K562 (cell line): ENCODE data around the gene S100P. TPM values are rescaled to one million over a fixed set of nuclear protein-coding genes. Genes with fewer than 3 reads are reported as not detected.

ENCODE experiments used
- CHD4 ChIP-seq: fragments of 200-600 bp; sonication (generic); IDR thresholded peaks from 3 replicates; pipeline ENCODE4 v1.6.1; 2012; ENCODE audit warnings: low read depth, mild to moderate bottlenecking, mixed read lengths, low read length, inconsistent platforms; ENCODE audit not compliant: insufficient read depth, insufficient replicate concordance, poor library complexity, severe bottlenecking
- E2F6 ChIP-seq, 2 experiments: IDR thresholded peaks; 2 replicates each; pipeline ENCODE4 v1.6.1; 2011; ENCODE audit warnings: borderline replicate concordance in 1 of 2, control low read depth in 1 of 2, low read depth in 1 of 2, low read length in 1 of 2, mild to moderate bottlenecking in 1 of 2, mixed read lengths in 1 of 2, moderate library complexity in 1 of 2; ENCODE audit not compliant: insufficient read depth in 1 of 2, insufficient read length in 1 of 2, poor library complexity in 1 of 2, severe bottlenecking in 1 of 2; ENCODE audit errors: extremely low read depth in 1 of 2
- ELF1 ChIP-seq: fragments of 200-800 bp; sonication (Bioruptor generic); IDR thresholded peaks from 2 replicates; pipeline ENCODE4 v1.6.1; 2016; ENCODE audit warnings: missing genetic modification characterization, missing compliant biosample characterization
- ELF2 ChIP-seq: fragments of 250-450 bp; sonication (Bioruptor Pico); IDR thresholded peaks from 2 replicates; pipeline ENCODE4 v1.5.0; 2021; ENCODE audit warnings: mild to moderate bottlenecking
- FOXJ2 ChIP-seq: fragments of 200-800 bp; sonication (Bioruptor generic); IDR thresholded peaks from 2 replicates; pipeline ENCODE4 v1.6.1; 2016; ENCODE audit warnings: missing genetic modification characterization, missing compliant biosample characterization
- GATAD2A ChIP-seq: fragments of 450-650 bp; IDR thresholded peaks from 2 replicates; pipeline ENCODE4 v1.6.1; 2017
- KLF16 ChIP-seq: IDR thresholded peaks from 2 replicates; pipeline ENCODE4 v1.6.1; 2016; ENCODE audit warnings: antibody characterized with exemption
- MAFG ChIP-seq: fragments of 450-650 bp; conservative IDR thresholded peaks from 2 replicates; pipeline ENCODE4 v1.6.1; 2016; ENCODE audit warnings: missing genetic modification characterization, missing compliant biosample characterization
- MYBL2 ChIP-seq, 2 experiments: fragments of 450-650 bp in 1 of 2; sonication (generic) in 1 of 2; formaldehyde crosslinking in 1 of 2; IDR thresholded peaks; 2 replicates each; pipeline versions ENCODE4 v1.6.1 to v1.8.1; 2017 to 2022; ENCODE audit warnings: borderline replicate concordance in 1 of 2, inconsistent platforms in 1 of 2, low read depth in 1 of 2, mild to moderate bottlenecking in 1 of 2, missing genetic modification reagents in 1 of 2, moderate library complexity in 1 of 2
- NR3C1 ChIP-seq: sonication (generic); formaldehyde crosslinking; IDR thresholded peaks from 2 replicates; pipeline ENCODE4 v1.8.1; 2022; ENCODE audit warnings: missing genetic modification reagents
- PHF21A ChIP-seq: fragments of 450-650 bp; IDR thresholded peaks from 2 replicates; pipeline ENCODE4 v1.6.1; 2017; ENCODE audit warnings: low read depth, borderline replicate concordance
- PTRF ChIP-seq: fragments of 450-650 bp; IDR thresholded peaks from 2 replicates; pipeline ENCODE4 v1.6.1; 2016; ENCODE audit warnings: mild to moderate bottlenecking, missing genetic modification characterization, missing compliant biosample characterization
- RAD21 ChIP-seq, 2 experiments: fragments of 250-450 bp in 1 of 2; fragments of 450-650 bp in 1 of 2; sonication (Bioruptor Pico) in 1 of 2; formaldehyde crosslinking in 1 of 2; IDR thresholded peaks in 1 of 2; conservative IDR thresholded peaks in 1 of 2; 2 replicates each; pipeline versions ENCODE4 v1.4.0 to v1.8.0; 2020 to 2022; ENCODE audit warnings: mild to moderate bottlenecking in 2 of 2, moderate library complexity in 1 of 2
- RBFOX2 ChIP-seq: fragments of 200-400 bp; formaldehyde crosslinking; IDR thresholded peaks from 2 replicates; pipeline ENCODE4 v1.6.1; 2017; ENCODE audit warnings: low read depth, mild to moderate bottlenecking, low read length, moderate library complexity
- RFX1 ChIP-seq: fragments of 450-650 bp; IDR thresholded peaks from 2 replicates; pipeline ENCODE4 v1.6.1; 2016; ENCODE audit warnings: mild to moderate bottlenecking, moderate library complexity
- TAL1 ChIP-seq: fragments of 450-650 bp; IDR thresholded peaks from 2 replicates; pipeline ENCODE4 v1.6.1; 2016; ENCODE audit warnings: mild to moderate bottlenecking
- TCF15 ChIP-seq: fragments of 250-450 bp; sonication (Bioruptor Pico); IDR thresholded peaks from 2 replicates; pipeline ENCODE4 v1.8.0; 2022; ENCODE audit warnings: moderate library complexity, mild to moderate bottlenecking, inconsistent platforms
- THRAP3 ChIP-seq: fragments of 450-650 bp; IDR thresholded peaks from 2 replicates; pipeline ENCODE4 v1.6.1; 2016; ENCODE audit warnings: mild to moderate bottlenecking, inconsistent platforms, borderline replicate concordance
- ZBTB12 ChIP-seq: fragments of 250-450 bp; sonication (Bioruptor Pico); IDR thresholded peaks from 2 replicates; pipeline ENCODE4 v1.4.0; 2020
- ZKSCAN3 ChIP-seq: fragments of 250-450 bp; sonication (Bioruptor Pico); IDR thresholded peaks from 2 replicates; pipeline ENCODE4 v1.4.0; 2020
- ZNF239 ChIP-seq: fragments of 250-450 bp; sonication (Bioruptor Pico); IDR thresholded peaks from 2 replicates; pipeline ENCODE4 v1.4.0; 2020; ENCODE audit warnings: mild to moderate bottlenecking
- ZNF24 ChIP-seq: fragments of 450-650 bp; IDR thresholded peaks from 2 replicates; pipeline ENCODE4 v1.6.1; 2016
- ZNF431 ChIP-seq: sonication (generic); formaldehyde crosslinking; IDR thresholded peaks from 2 replicates; pipeline ENCODE4 v1.8.0; 2022; ENCODE audit warnings: mild to moderate bottlenecking, missing genetic modification reagents
- ZNF740 ChIP-seq, 3 experiments: fragments of 200-800 bp in 1 of 3; sonication (Bioruptor generic) in 1 of 3; sonication (generic) in 1 of 3; formaldehyde crosslinking in 1 of 3; IDR thresholded peaks; 2 replicates each; pipeline versions ENCODE4 v1.6.1 to v1.8.0; 2016 to 2022; ENCODE audit warnings: mild to moderate bottlenecking in 2 of 3, missing compliant biosample characterization in 2 of 3, missing genetic modification characterization in 2 of 3, missing genetic modification reagents in 1 of 3
- ZNF766 ChIP-seq: fragments of 200-800 bp; sonication (Bioruptor generic); conservative IDR thresholded peaks from 2 replicates; pipeline ENCODE4 v1.6.1; 2016; ENCODE audit warnings: missing genetic modification characterization, missing compliant biosample characterization
- polyA plus RNA-seq, 8 experiments: library from polyadenylated mRNA; depleted of rRNA in 4 of 8; stranded (reverse) in 5 of 8; unstranded in 3 of 8; fragments of >200 nt; fragmentation: Nextera tagmentation in 2 of 8; fragmentation: Illumina TruSeq in 1 of 8; extraction: Ambion mirVana in 2 of 8; extraction: Trizol in 1 of 8; gene quantifications; 2 replicates each; pipeline versions ENCODE4 v1.2.1 to v1.2.3, GENCODE V29; 2011 to 2014; ENCODE audit warnings: inconsistent platforms in 1 of 8, missing spikeins in 1 of 8
- total RNA-seq, 7 experiments: library from RNA; depleted of rRNA in 6 of 7; stranded (reverse); fragments of >200 nt in 6 of 7; fragmentation: Illumina TruSeq in 2 of 7; extraction: Trizol in 2 of 7; gene quantifications; 2 replicates each; pipeline versions ENCODE4 v1.2.1 to v1.2.3, GENCODE V29; 2011 to 2021; ENCODE audit warnings: low replicate concordance in 1 of 7

Gene S100P
- total and polyA plus RNA-seq, 9 of the 15 experiments (the other 6 are each of a cell fraction or from before 2014, with no cell fraction given): 4.1 to 23.8 (median 7.5) TPM

- no peak for TF ChIP-seq ZBTB12 (CRISPR knock-in tag)
- no peak for TF ChIP-seq RBFOX2
- TF ChIP-seq FOXJ2 (tag): no peak
- TF ChIP-seq THRAP3: no peak
- TF ChIP-seq TCF15 (CRISPR knock-in tag): no peak
- no peak for TF ChIP-seq TAL1
- TF ChIP-seq CHD4: no peak
- peak in 1 of 2 experiments; percentile 61; a peak in 3 of 4 replicates for TF ChIP-seq RAD21 (CRISPR knock-in tag; conservative IDR thresholded peaks at IDR 0.05 in 1 of 2, IDR thresholded peaks at IDR 0.05 in 1 of 2)
- TF ChIP-seq ZNF431 (CRISPR knock-in tag): no peak
- TF ChIP-seq PHF21A: no peak
- no peak for TF ChIP-seq E2F6 (IDR thresholded peaks at IDR 0.05; ENCODE audit: borderline replicate concordance in 1 of 2, extremely low read depth in 1 of 2, insufficient read depth in 1 of 2, insufficient read length in 1 of 2, low read depth in 1 of 2, low read length in 1 of 2, poor library complexity in 1 of 2, severe bottlenecking in 1 of 2)
- no peak for TF ChIP-seq ZKSCAN3
- TF ChIP-seq ELF2 (CRISPR knock-in tag): no peak
- TF ChIP-seq MYBL2 (IDR thresholded peaks at IDR 0.05; ENCODE audit: low read depth): no peak
- no peak for TF ChIP-seq MYBL2 (CRISPR knock-in tag; IDR thresholded peaks at IDR 0.05; ENCODE audit: borderline replicate concordance)
- TF ChIP-seq ELF1 (tag): no peak
- no peak for TF ChIP-seq GATAD2A
- TF ChIP-seq RFX1: no peak
- no peak for TF ChIP-seq MAFG (tag)
- TF ChIP-seq ZNF239: no peak
- no peak for TF ChIP-seq ZNF766
- no peak for TF ChIP-seq NR3C1 (CRISPR knock-in tag)
- TF ChIP-seq ZNF24: no peak
- no peak for TF ChIP-seq PTRF
- no peak for TF ChIP-seq ZNF740 (CRISPR knock-in tag; IDR thresholded peaks at IDR 0.05)
- no peak for TF ChIP-seq ZNF740 (tag; IDR thresholded peaks at IDR 0.05)
- no peak for TF ChIP-seq KLF16
Observed at GRCh38 chr4:6681191-6681590, 12.5 kb upstream of the S100P start (continued).
